H1 (cell line): ENCODE measurements around the gene DDX55. TPM values are rescaled to one million over a fixed set of nuclear protein-coding genes. Genes with fewer than 3 reads are reported as not detected.

Experiments
- CTCF ChIA-PET: fragments of 300-600 bp; sonication (Branson Sonifier 250); formaldehyde crosslinking; loops from one replicate; lab custom pipeline; 2021; ENCODE audit not compliant: partially characterized antibody; lab: Charles Lee
- POLR2A ChIA-PET: fragments of 300-600 bp; sonication (Branson Sonifier 250); formaldehyde crosslinking; loops from one replicate; lab custom pipeline; 2021; ENCODE audit warnings: inconsistent platforms; ENCODE audit not compliant: partially characterized antibody; lab: Charles Lee
- DNase-seq, 2 experiments: peaks; one replicate each; pipeline versions ENCODE4 v3.0.0 to v3.0.0-alpha.2; 2010 to 2022; ENCODE audit warnings: low spot score in 2 of 2, low read depth in 1 of 2, mixed read lengths in 1 of 2
- FAIRE-seq: peaks from 2 replicates; lab custom pipeline; 2011; peaks lifted over from hg19 to GRCh38; lab: Jason Lieb, UNC
- H2AFZ ChIP-seq: 2 replicates; pipeline ENCODE4 v1.8.1; 2012; ENCODE audit warnings: low read length, inconsistent platforms
- H2AK5ac ChIP-seq: 2 replicates; pipeline ENCODE4 v1.6.1; 2013; ENCODE audit warnings: low read depth, low read length
- H2BK120ac ChIP-seq: replicated peaks from 2 replicates; pipeline ENCODE3; 2013; ENCODE audit warnings: low read depth, low read length, inconsistent platforms
- H2BK12ac ChIP-seq: 2 replicates; pipeline ENCODE4 v1.6.1; 2013; ENCODE audit warnings: low read depth, low read length
- H2BK15ac ChIP-seq: 2 replicates; pipeline ENCODE4 v1.6.1; 2013; ENCODE audit warnings: low read length
- H2BK20ac ChIP-seq: 2 replicates; pipeline ENCODE4 v1.6.1; 2013; ENCODE audit warnings: low read length
- H2BK5ac ChIP-seq: 2 replicates; pipeline ENCODE4 v1.6.1; 2013; ENCODE audit warnings: low read depth, low read length
- H3K14ac ChIP-seq: 2 replicates; pipeline ENCODE4 v1.6.1; 2013; ENCODE audit warnings: inconsistent platforms; ENCODE audit not compliant: insufficient read length
- H3K18ac ChIP-seq: 2 replicates; pipeline ENCODE4 v1.6.1; 2013; ENCODE audit warnings: low read length; ENCODE audit errors: extremely low read depth
- H3K23ac ChIP-seq: 2 replicates; pipeline ENCODE4 v1.6.1; 2013; ENCODE audit warnings: inconsistent platforms; ENCODE audit not compliant: insufficient read length
- H3K23me2 ChIP-seq: 2 replicates; pipeline ENCODE4 v1.6.1; 2013; ENCODE audit warnings: low read depth, low read length
- H3K27ac ChIP-seq: 2 replicates; pipeline ENCODE4 v1.6.1; 2011; ENCODE audit warnings: low read depth, low read length, inconsistent platforms
- H3K27me3 ChIP-seq, 4 experiments: replicated peaks in 1 of 4; 1 replicate in 1 of 4; 2 replicates in 3 of 4; pipeline versions ENCODE4 v1.6.1 to v1.8.1; 2011 to 2013; ENCODE audit warnings: low read length in 3 of 4, mild to moderate bottlenecking in 3 of 4, inconsistent platforms in 2 of 4, mixed read lengths in 2 of 4, moderate library complexity in 1 of 4; ENCODE audit not compliant: control insufficient read depth in 3 of 4, insufficient read depth in 3 of 4; ENCODE audit errors: extremely low read depth in 1 of 4
- H3K36me3 ChIP-seq, 4 experiments: 2 replicates each; pipeline versions ENCODE4 v1.6.1 to v1.8.1; 2011 to 2013; ENCODE audit warnings: mild to moderate bottlenecking in 4 of 4, low read length in 3 of 4, moderate library complexity in 2 of 4, control low read depth in 1 of 4, inconsistent platforms in 1 of 4; ENCODE audit not compliant: insufficient read depth in 4 of 4, control insufficient read depth in 2 of 4
- H3K4ac ChIP-seq: replicated peaks from 2 replicates; pipeline ENCODE3; 2013; ENCODE audit warnings: low read length, low read depth, mixed read lengths, inconsistent platforms; ENCODE audit not compliant: insufficient read length
- H3K4me1 ChIP-seq, 4 experiments: replicated peaks in 1 of 4; 1 replicate in 1 of 4; 2 replicates in 3 of 4; pipeline versions ENCODE4 v1.6.1 to v1.8.1; 2011 to 2013; ENCODE audit warnings: low read length in 3 of 4, inconsistent platforms in 2 of 4, mixed read lengths in 1 of 4; ENCODE audit not compliant: insufficient read depth in 4 of 4, control insufficient read depth in 3 of 4
- H3K4me2 ChIP-seq, 2 experiments: 2 replicates each; pipeline versions ENCODE4 v1.6.1 to v1.8.1; 2011 to 2013; ENCODE audit warnings: low read depth in 2 of 2, low read length in 2 of 2, control low read depth in 1 of 2, inconsistent platforms in 1 of 2, mild to moderate bottlenecking in 1 of 2; ENCODE audit not compliant: insufficient read depth in 1 of 2
- H3K4me3 ChIP-seq, 4 experiments: fragments of 200-600, 300-600 bp in 1 of 4; sonication (generic), shearing (Covaris generic), sonication (Bioruptor Twin) in 1 of 4; 2 replicates each; pipeline versions ENCODE4 v1.5.1 to v1.8.1; 2011 to 2016; ENCODE audit warnings: low read length in 4 of 4, low read depth in 3 of 4, control low read depth in 2 of 4, inconsistent platforms in 2 of 4, mild to moderate bottlenecking in 2 of 4, mixed read lengths in 1 of 4, moderate library complexity in 1 of 4; ENCODE audit not compliant: insufficient read depth in 2 of 4; ENCODE audit errors: extremely low read depth in 1 of 4
- H3K56ac ChIP-seq: replicated peaks from 2 replicates; pipeline ENCODE3; 2013; ENCODE audit warnings: low read depth, mild to moderate bottlenecking, mixed read lengths, low read length, inconsistent platforms; ENCODE audit not compliant: insufficient read length
- H3K79me1 ChIP-seq: 2 replicates; pipeline ENCODE4 v1.6.1; 2013; ENCODE audit warnings: low read depth, low read length, control low read depth
- H3K79me2 ChIP-seq, 2 experiments: 2 replicates each; pipeline versions ENCODE4 v1.6.1 to v1.8.1; 2012 to 2013; ENCODE audit warnings: low read length in 2 of 2, mild to moderate bottlenecking in 2 of 2, inconsistent platforms in 1 of 2; ENCODE audit not compliant: insufficient read depth in 2 of 2, control insufficient read depth in 1 of 2
- H3K9ac ChIP-seq, 4 experiments: replicated peaks in 1 of 4; 1 replicate in 1 of 4; 2 replicates in 3 of 4; pipeline versions ENCODE4 v1.6.1 to v1.8.1; 2011 to 2013; ENCODE audit warnings: low read depth in 3 of 4, low read length in 3 of 4, control low read depth in 2 of 4, mild to moderate bottlenecking in 2 of 4, moderate library complexity in 2 of 4, inconsistent platforms in 1 of 4; ENCODE audit errors: extremely low read depth in 1 of 4
- H3K9me3 ChIP-seq, 2 experiments: 2 replicates each; pipeline versions ENCODE4 v1.6.1 to v1.8.1; 2012 to 2013; ENCODE audit warnings: mild to moderate bottlenecking in 2 of 2, moderate library complexity in 2 of 2, control low read depth in 1 of 2, inconsistent platforms in 1 of 2, low read depth in 1 of 2, low read length in 1 of 2, mixed read lengths in 1 of 2; ENCODE audit not compliant: insufficient read depth in 2 of 2
- H4K20me1 ChIP-seq, 2 experiments: replicated peaks in 1 of 2; 2 replicates each; pipeline versions ENCODE3 to v1.8.1; 2011 to 2013; ENCODE audit warnings: inconsistent platforms in 2 of 2, low read length in 2 of 2, mild to moderate bottlenecking in 1 of 2; ENCODE audit not compliant: insufficient read depth in 2 of 2, control insufficient read depth in 1 of 2
- H4K5ac ChIP-seq: 2 replicates; pipeline ENCODE4 v1.6.1; 2013; ENCODE audit warnings: low read length, low read depth, mixed read lengths, inconsistent platforms; ENCODE audit not compliant: insufficient read length
- H4K8ac ChIP-seq: 2 replicates; pipeline ENCODE4 v1.8.0; 2013; ENCODE audit warnings: mild to moderate bottlenecking, moderate library complexity, low read length, inconsistent platforms; ENCODE audit not compliant: insufficient read depth; ENCODE audit errors: extremely low read depth
- H4K91ac ChIP-seq: replicated peaks from 2 replicates; pipeline ENCODE3; 2013; ENCODE audit warnings: low read length, mixed read lengths, inconsistent platforms; ENCODE audit not compliant: insufficient read length
- JUND ChIP-seq: IDR thresholded peaks from 2 replicates; pipeline ENCODE4 v1.6.1; 2011; ENCODE audit warnings: mild to moderate bottlenecking, improper control_type of control experiment, low read length
- RBBP5 ChIP-seq: IDR thresholded peaks from 2 replicates; pipeline ENCODE4 v1.7.1; 2012; ENCODE audit warnings: low read depth, mild to moderate bottlenecking, inconsistent platforms, low read length, moderate library complexity, borderline replicate concordance
- RXRA ChIP-seq: IDR thresholded peaks from 2 replicates; pipeline ENCODE4 v1.6.1; 2011; ENCODE audit warnings: low read depth, mild to moderate bottlenecking, low read length, moderate library complexity; ENCODE audit not compliant: insufficient read depth
- WGBS, 2 experiments: shearing (Covaris generic) in 1 of 2; methylation state at CpG; one replicate each; pipeline versions ENCODE4 v1.1.6 to v1.1.7; 2013 to 2015; ENCODE audit warnings: low lambda C conversion rate in 2 of 2, mixed read lengths in 2 of 2, inconsistent platforms in 1 of 2, low coverage in 1 of 2, missing lambda C conversion rate in 1 of 2; ENCODE audit not compliant: insufficient replicate concordance in 2 of 2, insufficient coverage in 1 of 2, insufficient read length in 1 of 2; ENCODE audit errors: extremely low coverage in 1 of 2, missing lambda C conversion rate in 1 of 2; 5-methylcytosine and 5-hydroxymethylcytosine counted together
- polyA plus RNA-seq, 7 experiments: library from polyadenylated mRNA; depleted of rRNA in 3 of 7; stranded (reverse) in 5 of 7; unstranded in 2 of 7; fragments of >200 nt in 5 of 7; fragments of 200-250 nt in 2 of 7; gene quantifications; 1 replicate in 5 of 7; 2 replicates in 1 of 7; 4 replicates in 1 of 7; pipeline versions ENCODE4 v1.2.1 to v1.2.3, GENCODE V29; 2011 to 2013; ENCODE audit warnings: missing spikeins in 2 of 7, mixed read lengths in 2 of 7
- total RNA-seq: library from RNA; stranded (reverse); fragmentation: NEBNext Ultra II Directional; extraction: Animal tissue kit (Norgen Biotek cat#: 25700); gene quantifications from 2 replicates; pipeline ENCODE4 v1.2.1, GENCODE V29; 2021

Gene DDX55
- total and polyA plus RNA-seq, 2 of the 8 experiments (the other 6 are each of a cell fraction or from before 2014, with no cell fraction given), result 25.8 to 37.7 TPM

DNA sequence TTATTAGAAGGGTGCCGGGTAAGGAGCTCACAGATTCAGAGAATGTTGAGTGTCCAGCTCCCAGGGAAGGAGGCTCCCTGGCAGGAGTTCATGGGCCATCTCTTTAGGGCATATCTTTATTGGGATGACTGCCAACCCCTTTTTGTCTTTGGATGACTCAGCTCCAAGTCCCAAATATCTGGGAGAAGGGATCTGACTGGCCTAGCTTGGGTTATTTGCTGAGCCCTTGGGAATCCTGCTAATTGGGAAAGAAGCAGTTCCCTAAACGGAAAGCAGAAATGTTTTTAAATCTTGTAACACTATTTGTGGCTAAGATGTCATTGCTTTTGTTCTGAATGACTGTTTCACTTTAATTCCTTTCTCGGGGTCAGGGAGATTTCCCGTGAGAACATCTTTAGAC lies 12.6 kb downstream of the DDX55 start:
- Histone ChIP-seq H3K9me3 (no peaks in the 10 kb centered on the region), H3K4me1 (no peaks in the 10 kb centered on the region), H3K36me3 (peaks cover 39 to 86% (median 79%) of the 10 kb centered on the region in 4 experiments), H3K4ac (no peak overlapping the region), H3K18ac (no peak overlapping the region), H3K56ac (no peak overlapping the region), H3K4me2 (no peak overlapping the region), H3K23ac (no peak overlapping the region), H4K91ac (no peak overlapping the region), H4K5ac (no peak overlapping the region), H2BK20ac (no peak overlapping the region), H4K8ac (no peak overlapping the region), H3K4me3 (no peak overlapping the region), H4K20me1 (peaks cover 6 to 11% of the 10 kb centered on the region in 2 experiments), H2BK120ac (no peak overlapping the region), H3K79me2 (no peaks in the 10 kb centered on the region; a peak in 1 of 4 replicates), H3K27ac (no peak overlapping the region), H3K14ac (no peak overlapping the region)
- ChIA-PET POLR2A (interaction anchor here (0.9 to 1.6 kb wide), 2 partner anchors 8 to 9 kb away, joined by 3 to 7 read pairs; no protein-coding TSS in a partner anchor), CTCF (no interaction called here)
- DNase-seq (no peak), FAIRE-seq (no peak)
- WGBS, 2 experiments, result 81% methylated on average over 4 of the region's 4 CpGs; no CpG with 5 or more reads in 1 of the 2 experiments
- no peak for TF ChIP-seq RBBP5
- TF ChIP-seq JUND, result no peak
- TF ChIP-seq RXRA, result no peak
- TF ChIP-seq, all 59 proteins: peak for 0
- H2BK5ac ChIP-seq, result no peak overlapping the region
- no peak overlapping the region for H3K9ac ChIP-seq
- H3K23me2 ChIP-seq, result no peaks in the 10 kb centered on the region
- H2AFZ ChIP-seq, result no peak overlapping the region
- H3K27me3 ChIP-seq, result no peaks in the 10 kb centered on the region
- no peak overlapping the region for H2BK12ac ChIP-seq
- no peak overlapping the region for H2AK5ac ChIP-seq
- no peaks in the 10 kb centered on the region; the same call in 1 of the 2 replicates for H3K79me1 ChIP-seq
- H2BK15ac ChIP-seq, result no peak overlapping the region
